Measurements from ENCODE around the gene PRELID1.

The PRELID1 gene

GRCh38 chr5:177310757-177311391, 7.3 kb downstream of the PRELID1 start:
- peak; percentile 81 for DNase-seq (ENCODE audit: low read depth)
- no peak for TF ChIP-seq CTCF (IDR thresholded peaks at IDR 0.05; ENCODE audit: low read depth, low read length)
- no peak for TF ChIP-seq POLR2A (IDR thresholded peaks at IDR 0.05; ENCODE audit: extremely low read depth, insufficient read length)
- peak; percentile 48 for TF ChIP-seq MAX (IDR thresholded peaks at IDR 0.05; ENCODE audit: low read depth, low read length)
- TF ChIP-seq MYC (IDR thresholded peaks at IDR 0.05; ENCODE audit: low read depth, low read length), result peak; percentile 25; the same call in 1 of the 2 replicates
- H3K4me3 ChIP-seq (ENCODE audit: low read depth, low read length), result peak overlapping the region; percentile 74

GRCh38 chr5:177311392-177311722, 7.8 kb downstream of the PRELID1 start:
- no peak for TF ChIP-seq CTCF (IDR thresholded peaks at IDR 0.05; ENCODE audit: low read depth, low read length)
- TF ChIP-seq MYC (IDR thresholded peaks at IDR 0.05; ENCODE audit: low read depth, low read length), result no peak
- no peak for TF ChIP-seq POLR2A (IDR thresholded peaks at IDR 0.05; ENCODE audit: extremely low read depth, insufficient read length)
- TF ChIP-seq MAX (IDR thresholded peaks at IDR 0.05; ENCODE audit: low read depth, low read length), result 0 out of 2 replicates have a peak, but pooled peaks have one; percentile 5
- DNase-seq (ENCODE audit: low read depth), result peak; percentile 50
- peak overlapping the region; percentile 74 for H3K4me3 ChIP-seq (ENCODE audit: low read depth, low read length)

GRCh38 chr5:177311723-177312648, 8.4 kb downstream of the PRELID1 start, which contains the start of gene MXD3:
MXD3 (minus strand) TSS chr5:177311898; CDS start chr5:177311830, 68 bp downstream.
- peak; percentile 98 for DNase-seq (ENCODE audit: low read depth)
- peak within 1 kb of the TSS; percentile 74 for H3K4me3 ChIP-seq (ENCODE audit: low read depth, low read length)
- no peak for TF ChIP-seq CTCF (IDR thresholded peaks at IDR 0.05; ENCODE audit: low read depth, low read length)
- peak; percentile 99 for TF ChIP-seq MAX (IDR thresholded peaks at IDR 0.05; ENCODE audit: low read depth, low read length)
- TF ChIP-seq MYC (IDR thresholded peaks at IDR 0.05; ENCODE audit: low read depth, low read length), result peak; percentile 96
- TF ChIP-seq POLR2A (IDR thresholded peaks at IDR 0.05; ENCODE audit: extremely low read depth, insufficient read length), result peak; percentile 31

- peak overlapping the region; percentile 69 for H3K4me3 ChIP-seq (ENCODE audit: low read depth, low read length)
- DNase-seq (ENCODE audit: low read depth), result no peak
- TF ChIP-seq MAX (IDR thresholded peaks at IDR 0.05; ENCODE audit: low read depth, low read length), result peak; percentile 35
- TF ChIP-seq POLR2A (IDR thresholded peaks at IDR 0.05; ENCODE audit: extremely low read depth, insufficient read length), result no peak
- peak; percentile 50; the same call in 1 of the 2 replicates for TF ChIP-seq MYC (IDR thresholded peaks at IDR 0.05; ENCODE audit: low read depth, low read length)
These were observed 9.1 kb downstream of the PRELID1 start for GRCh38 chr5:177312649-177313181.

GRCh38 chr5:177313561-177314259, 10.1 kb downstream of the PRELID1 start:
- TF ChIP-seq MAX (IDR thresholded peaks at IDR 0.05; ENCODE audit: low read depth, low read length) (no peak), MYC (IDR thresholded peaks at IDR 0.05; ENCODE audit: low read depth, low read length) (no peak), CTCF (IDR thresholded peaks at IDR 0.05; ENCODE audit: low read depth, low read length) (no peak), POLR2A (IDR thresholded peaks at IDR 0.05; ENCODE audit: extremely low read depth, insufficient read length) (no peak)
- H3K4me3 ChIP-seq (ENCODE audit: low read depth, low read length), result no peak overlapping the region
- no peak for DNase-seq (ENCODE audit: low read depth)
